ENCODE data around the gene TCFL5. TPM values are rescaled to one million over a fixed set of nuclear protein-coding genes. Genes with fewer than 3 reads are reported as not detected.
"Not testable (repeated sequence)": the region's sequence is repeated elsewhere in the genome, so short reads cannot be mapped to it uniquely, and the experiment has no call there.

The TCFL5 gene
- total and polyA plus RNA-seq, 2 donors, result 10.9 to 13.0 TPM

DNA sequence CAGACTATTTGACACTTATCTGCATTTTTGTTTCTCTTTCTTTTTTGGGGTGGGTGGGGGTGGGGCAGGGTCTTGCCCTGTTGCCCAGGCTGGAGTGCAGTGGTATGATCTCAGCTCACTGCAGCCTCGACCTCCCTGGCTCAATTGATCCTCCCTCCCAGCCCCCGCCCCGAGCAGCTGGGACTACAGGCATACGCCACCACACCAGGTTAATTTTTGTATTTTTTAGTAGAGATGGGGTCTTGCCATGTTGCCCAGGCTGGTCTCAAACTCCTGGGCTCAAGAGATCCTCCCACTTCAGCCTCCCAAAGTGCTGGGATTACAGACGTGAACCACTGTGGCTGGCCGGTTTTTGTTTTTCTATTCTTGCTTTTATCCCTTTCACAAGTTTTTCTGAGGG is 8.3 kb downstream of the TCFL5 start:
- not testable (repeated sequence) for H3K4me3 ChIP-seq (ENCODE audit: low read length in 2 of 2); H3K27ac ChIP-seq (ENCODE audit: low read depth in 1 of 2, low read length in 1 of 2); H3K27me3 ChIP-seq (ENCODE audit: control insufficient read depth in 2 of 2, insufficient read depth in 1 of 2, low read length in 1 of 2); DNase-seq (ENCODE audit: low read depth in 6 of 9, low spot score in 9 of 9); H3K4me1 ChIP-seq (ENCODE audit: control insufficient read depth in 2 of 2, insufficient read depth in 2 of 2, low read length in 2 of 2); H3K9me3 ChIP-seq (ENCODE audit: control insufficient read depth in 2 of 2, insufficient read depth in 1 of 2, low read length in 1 of 2)
- H3K36me3 ChIP-seq (ENCODE audit: control insufficient read depth in 2 of 2, insufficient read depth in 2 of 2, low read length in 1 of 2), result peaks cover 43 to 47% of the 10 kb centered on the region in 2 donors
- 98% methylated on average over 6 of the region's 6 CpGs for WGBS

DNA sequence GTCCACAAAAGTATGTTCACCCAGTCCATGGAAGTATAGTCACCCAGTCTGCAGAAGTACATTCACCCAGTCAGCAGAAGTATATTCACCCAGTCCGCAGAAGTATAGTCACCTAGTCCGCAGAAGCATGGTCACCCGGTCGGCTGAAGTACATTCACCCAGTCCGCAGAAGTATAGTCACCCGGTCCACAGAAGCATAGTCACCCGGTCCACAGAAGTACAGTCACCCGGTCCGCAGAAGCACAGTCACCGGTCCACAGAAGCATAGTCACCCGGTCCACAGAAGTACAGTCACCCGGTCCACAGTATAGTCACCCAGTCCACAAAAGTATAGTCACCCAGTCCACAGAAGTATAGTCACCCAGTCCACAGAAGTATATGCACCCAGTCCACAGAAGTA is 8.8 kb downstream of the TCFL5 start:
- Histone ChIP-seq H3K9me3 (ENCODE audit: control insufficient read depth in 2 of 2, insufficient read depth in 1 of 2, low read length in 1 of 2) (no peaks in the 10 kb centered on the region), H3K4me3 (ENCODE audit: low read length in 2 of 2) (no peak overlapping the region), H3K27me3 (ENCODE audit: control insufficient read depth in 2 of 2, insufficient read depth in 1 of 2, low read length in 1 of 2) (no peaks in the 10 kb centered on the region), H3K27ac (ENCODE audit: low read depth in 1 of 2, low read length in 1 of 2) (no peak overlapping the region), H3K4me1 (ENCODE audit: control insufficient read depth in 2 of 2, insufficient read depth in 2 of 2, low read length in 2 of 2) (no peaks in the 10 kb centered on the region), H3K36me3 (ENCODE audit: control insufficient read depth in 2 of 2, insufficient read depth in 2 of 2, low read length in 1 of 2) (peaks cover 39 to 51% of the 10 kb centered on the region in 2 donors)
- DNase-seq (ENCODE audit: low read depth in 6 of 9, low spot score in 9 of 9), result no peak
- 96% methylated on average over 12 of the region's 12 CpGs for WGBS

DNA sequence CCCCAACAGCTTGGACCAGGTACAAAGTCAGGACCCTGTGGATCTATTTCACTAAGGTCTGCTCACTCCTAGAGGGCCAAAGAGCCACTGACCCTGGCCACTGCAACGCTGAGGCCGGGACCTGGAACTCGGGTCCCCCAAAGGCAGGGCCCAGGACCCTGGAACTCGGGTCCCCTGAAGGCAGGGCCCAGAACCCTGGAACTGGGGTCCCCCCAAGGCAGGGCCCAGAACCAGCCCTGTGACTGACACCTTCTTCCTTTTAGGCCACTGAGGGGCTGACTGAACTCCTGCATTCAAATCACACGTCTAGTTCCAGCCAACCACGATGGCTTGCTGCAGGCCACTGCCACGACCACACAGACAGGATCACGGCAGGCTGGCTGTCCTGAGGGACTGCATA is 9.4 kb downstream of the TCFL5 start:
- Histone ChIP-seq H3K4me3 (ENCODE audit: low read length in 2 of 2) (no peak overlapping the region), H3K36me3 (ENCODE audit: control insufficient read depth in 2 of 2, insufficient read depth in 2 of 2, low read length in 1 of 2) (peaks cover 36 to 46% of the 10 kb centered on the region in 2 donors)
- WGBS, result 97% methylated on average over 8 of the region's 8 CpGs

DNA sequence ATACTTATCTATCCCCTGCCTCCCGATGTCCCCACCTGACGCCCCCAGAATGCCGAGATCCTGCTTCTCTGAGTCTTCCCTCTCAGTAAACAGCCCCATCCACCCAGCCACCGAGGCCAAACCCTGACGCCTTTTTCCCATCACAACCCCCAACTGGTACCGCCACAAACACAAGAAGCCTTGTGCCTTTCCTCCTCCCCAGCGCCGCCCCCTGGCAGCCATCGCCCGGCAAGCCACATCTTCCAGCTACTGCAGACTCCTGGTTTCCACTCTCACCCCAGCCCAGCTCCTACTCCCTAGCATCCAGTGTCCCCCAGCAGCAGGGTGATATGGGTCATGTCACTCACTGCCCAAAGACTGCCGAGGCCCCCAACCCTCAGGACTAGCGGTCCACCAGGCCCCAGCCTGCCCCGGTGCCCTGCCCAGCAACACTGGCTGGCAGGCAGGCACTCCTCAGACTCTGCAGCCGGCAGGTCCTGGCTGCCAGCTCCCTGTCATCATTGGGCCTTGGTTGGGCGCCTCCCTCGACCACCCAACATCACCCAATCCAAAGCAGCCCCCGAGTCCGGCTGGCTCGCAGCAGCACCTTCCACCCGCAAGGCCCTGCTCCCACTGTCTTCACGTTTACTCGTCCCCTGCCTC is 11.2 kb downstream of the TCFL5 start:
- Histone ChIP-seq H3K36me3 (ENCODE audit: control insufficient read depth in 2 of 2, insufficient read depth in 2 of 2, low read length in 1 of 2) (peaks cover 40 to 50% of the 10 kb centered on the region in 2 donors), H3K27ac (ENCODE audit: low read depth in 1 of 2, low read length in 1 of 2) (no peak overlapping the region), H3K4me1 (ENCODE audit: control insufficient read depth in 2 of 2, insufficient read depth in 2 of 2, low read length in 2 of 2) (no peaks in the 10 kb centered on the region), H3K9me3 (ENCODE audit: control insufficient read depth in 2 of 2, insufficient read depth in 1 of 2, low read length in 1 of 2) (no peaks in the 10 kb centered on the region), H3K27me3 (ENCODE audit: control insufficient read depth in 2 of 2, insufficient read depth in 1 of 2, low read length in 1 of 2) (no peaks in the 10 kb centered on the region), H3K4me3 (ENCODE audit: low read length in 2 of 2) (no peak overlapping the region)
- no peak for DNase-seq (ENCODE audit: low read depth in 6 of 9, low spot score in 9 of 9)
- WGBS, result 98% methylated on average over 22 of the region's 22 CpGs

More for the DNA sequence above, 9.4 kb downstream of the TCFL5 start:
- Histone ChIP-seq H3K27me3 (ENCODE audit: control insufficient read depth in 2 of 2, insufficient read depth in 1 of 2, low read length in 1 of 2) (no peaks in the 10 kb centered on the region), H3K27ac (ENCODE audit: low read depth in 1 of 2, low read length in 1 of 2) (no peak overlapping the region), H3K9me3 (ENCODE audit: control insufficient read depth in 2 of 2, insufficient read depth in 1 of 2, low read length in 1 of 2) (no peaks in the 10 kb centered on the region), H3K4me1 (ENCODE audit: control insufficient read depth in 2 of 2, insufficient read depth in 2 of 2, low read length in 2 of 2) (no peaks in the 10 kb centered on the region)
- no peak for DNase-seq (ENCODE audit: low read depth in 6 of 9, low spot score in 9 of 9)

DNA sequence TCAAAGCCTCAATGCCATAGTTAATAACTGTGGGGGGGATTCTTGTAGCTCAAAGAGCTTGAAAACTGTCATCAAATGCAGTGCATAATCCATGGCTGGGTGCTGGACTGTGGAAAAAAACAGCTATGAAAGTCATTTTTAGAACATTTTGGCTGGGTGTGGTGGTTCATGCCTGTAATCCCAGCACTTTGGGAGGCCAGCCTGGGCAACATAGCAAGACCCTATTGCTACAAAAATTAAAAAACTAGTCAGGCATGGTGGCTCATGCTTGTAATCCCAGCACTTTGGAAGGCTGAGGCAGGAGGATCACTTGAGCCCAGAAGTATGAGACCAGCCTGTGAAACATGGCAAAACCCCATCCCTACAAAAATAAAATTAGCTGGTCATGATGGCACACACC is 12.2 kb downstream of the TCFL5 start:
- H3K4me3 ChIP-seq (ENCODE audit: low read length in 2 of 2), result no peak overlapping the region
- no peaks in the 10 kb centered on the region for H3K27me3 ChIP-seq (ENCODE audit: control insufficient read depth in 2 of 2, insufficient read depth in 1 of 2, low read length in 1 of 2)
- no peak overlapping the region for H3K27ac ChIP-seq (ENCODE audit: low read depth in 1 of 2, low read length in 1 of 2)
- no peaks in the 10 kb centered on the region for H3K4me1 ChIP-seq (ENCODE audit: control insufficient read depth in 2 of 2, insufficient read depth in 2 of 2, low read length in 2 of 2)
- H3K36me3 ChIP-seq (ENCODE audit: control insufficient read depth in 2 of 2, insufficient read depth in 2 of 2, low read length in 1 of 2), result peaks cover 44 to 46% of the 10 kb centered on the region in 2 donors
- H3K9me3 ChIP-seq (ENCODE audit: control insufficient read depth in 2 of 2, insufficient read depth in 1 of 2, low read length in 1 of 2), result no peaks in the 10 kb centered on the region
- DNase-seq (ENCODE audit: low read depth in 6 of 9, low spot score in 9 of 9), result no peak

DNA sequence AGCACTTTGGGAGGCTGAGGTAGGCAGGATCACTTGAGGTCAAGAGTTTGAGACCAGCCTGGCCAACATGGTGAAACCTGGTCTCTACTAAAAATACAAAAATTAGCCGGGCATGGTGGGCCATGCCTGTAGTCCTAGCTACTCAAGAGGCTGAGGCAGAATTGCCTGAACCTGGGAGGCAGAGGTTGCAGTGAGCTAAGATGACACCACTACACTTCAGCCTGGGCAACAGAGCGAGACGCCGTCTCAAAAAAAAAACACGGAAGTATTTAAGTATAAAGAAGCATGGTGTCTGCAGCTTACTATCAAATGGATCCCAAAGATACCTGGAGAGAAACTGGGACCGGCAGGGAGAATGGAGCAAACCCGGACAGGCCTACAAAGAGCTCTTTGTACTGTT is 12.7 kb downstream of the TCFL5 start:
- H3K36me3 ChIP-seq (ENCODE audit: control insufficient read depth in 2 of 2, insufficient read depth in 2 of 2, low read length in 1 of 2), result peaks cover 39 to 43% of the 10 kb centered on the region in 2 donors
- WGBS, result 98% methylated on average over 7 of the region's 7 CpGs
- not testable (repeated sequence) for H3K4me3 ChIP-seq (ENCODE audit: low read length in 2 of 2); H3K27ac ChIP-seq (ENCODE audit: low read depth in 1 of 2, low read length in 1 of 2); H3K27me3 ChIP-seq (ENCODE audit: control insufficient read depth in 2 of 2, insufficient read depth in 1 of 2, low read length in 1 of 2); H3K9me3 ChIP-seq (ENCODE audit: control insufficient read depth in 2 of 2, insufficient read depth in 1 of 2, low read length in 1 of 2); DNase-seq (ENCODE audit: low read depth in 6 of 9, low spot score in 9 of 9); H3K4me1 ChIP-seq (ENCODE audit: control insufficient read depth in 2 of 2, insufficient read depth in 2 of 2, low read length in 2 of 2)

DNA sequence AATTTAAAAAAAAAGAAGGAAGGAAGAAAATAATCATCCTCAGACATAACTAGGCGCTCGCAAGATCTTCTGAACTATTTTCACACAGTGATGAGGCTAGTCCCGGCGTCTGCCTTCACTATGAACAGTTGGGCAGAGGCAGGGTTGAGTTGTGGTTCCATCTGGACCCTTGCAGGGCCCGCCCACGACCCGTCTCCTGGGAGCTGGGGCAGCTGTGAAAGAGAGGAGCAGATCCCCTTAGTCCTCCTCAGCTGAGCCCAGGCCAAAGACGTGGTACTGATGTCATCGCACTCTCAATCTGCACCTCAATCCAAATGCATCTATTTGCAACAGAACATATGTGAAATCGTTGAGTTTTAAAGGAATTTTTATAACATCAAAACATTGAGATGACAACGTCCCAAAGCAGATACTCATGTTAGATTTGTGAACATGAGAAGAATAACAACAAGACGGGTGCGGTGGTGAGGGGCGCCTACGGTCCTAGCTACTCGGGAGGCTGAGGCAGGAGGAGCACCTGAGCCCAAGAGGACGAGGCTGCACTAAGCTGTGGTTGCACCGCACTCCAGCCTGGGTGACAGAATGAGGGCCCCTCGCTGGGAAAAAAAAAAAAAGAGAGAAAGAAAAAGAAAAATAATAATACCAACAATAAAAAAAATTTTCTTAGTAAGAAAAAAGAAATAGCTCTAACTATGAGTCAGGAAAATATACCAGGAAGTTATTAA is 15.3 kb downstream of the TCFL5 start:
- H3K27me3 ChIP-seq (ENCODE audit: control insufficient read depth in 2 of 2, insufficient read depth in 1 of 2, low read length in 1 of 2), result no peaks in the 10 kb centered on the region
- H3K4me3 ChIP-seq (ENCODE audit: low read length in 2 of 2), result no peak overlapping the region
- no peak overlapping the region for H3K27ac ChIP-seq (ENCODE audit: low read depth in 1 of 2, low read length in 1 of 2)
- 95% methylated on average over 19 of the region's 19 CpGs for WGBS
- DNase-seq (ENCODE audit: low read depth in 6 of 9, low spot score in 9 of 9), result no peak
- peaks cover 21 to 26% of the 10 kb centered on the region in 2 donors for H3K36me3 ChIP-seq (ENCODE audit: control insufficient read depth in 2 of 2, insufficient read depth in 2 of 2, low read length in 1 of 2)
- H3K4me1 ChIP-seq (ENCODE audit: control insufficient read depth in 2 of 2, insufficient read depth in 2 of 2, low read length in 2 of 2), result no peaks in the 10 kb centered on the region
- no peaks in the 10 kb centered on the region for H3K9me3 ChIP-seq (ENCODE audit: control insufficient read depth in 2 of 2, insufficient read depth in 1 of 2, low read length in 1 of 2)

DNA sequence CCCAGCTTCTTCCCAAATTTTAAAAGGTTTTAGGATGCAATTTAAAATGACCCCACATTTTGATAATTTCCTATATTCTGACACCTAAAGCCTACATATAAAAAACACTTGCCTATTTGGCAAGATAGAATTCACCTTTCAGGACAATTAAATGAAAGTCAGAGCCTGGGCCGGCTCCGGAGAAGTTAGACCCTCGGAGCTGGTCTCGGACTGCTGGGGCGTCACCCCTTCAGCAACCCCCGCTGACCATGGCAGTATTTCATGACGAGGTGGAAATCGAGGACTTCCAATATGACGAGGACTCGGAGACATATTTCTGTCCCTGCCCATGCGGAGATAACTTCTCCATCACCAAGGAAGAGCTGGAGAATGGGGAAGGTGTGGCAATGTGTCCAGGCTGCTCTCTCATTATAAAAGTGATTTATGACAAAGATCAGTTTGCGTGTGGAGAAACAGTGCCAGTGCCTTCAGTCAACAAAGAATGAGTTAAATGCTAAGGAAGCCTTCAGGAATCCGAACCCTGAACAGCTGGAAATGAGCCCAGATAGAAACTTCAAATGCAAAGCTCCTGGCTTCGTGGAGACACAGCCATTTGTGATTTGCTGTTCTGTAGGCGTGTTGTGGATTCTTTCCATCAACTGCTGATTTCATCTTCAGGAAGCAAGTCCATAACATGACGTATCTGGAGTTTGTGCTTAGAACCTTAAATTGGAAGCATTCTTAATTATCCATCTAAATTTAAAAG is 16.0 kb downstream of the TCFL5 start:
- no peak for DNase-seq (ENCODE audit: low read depth in 6 of 9, low spot score in 9 of 9)
- over 99% methylated on average over 16 of the region's 16 CpGs for WGBS
- Histone ChIP-seq H3K27ac (ENCODE audit: low read depth in 1 of 2, low read length in 1 of 2) (no peak overlapping the region), H3K36me3 (ENCODE audit: control insufficient read depth in 2 of 2, insufficient read depth in 2 of 2, low read length in 1 of 2) (peaks cover 17 to 29% of the 10 kb centered on the region in 2 donors), H3K9me3 (ENCODE audit: control insufficient read depth in 2 of 2, insufficient read depth in 1 of 2, low read length in 1 of 2) (no peaks in the 10 kb centered on the region), H3K4me3 (ENCODE audit: low read length in 2 of 2) (no peak overlapping the region), H3K4me1 (ENCODE audit: control insufficient read depth in 2 of 2, insufficient read depth in 2 of 2, low read length in 2 of 2) (no peaks in the 10 kb centered on the region), H3K27me3 (ENCODE audit: control insufficient read depth in 2 of 2, insufficient read depth in 1 of 2, low read length in 1 of 2) (no peaks in the 10 kb centered on the region)

DNA sequence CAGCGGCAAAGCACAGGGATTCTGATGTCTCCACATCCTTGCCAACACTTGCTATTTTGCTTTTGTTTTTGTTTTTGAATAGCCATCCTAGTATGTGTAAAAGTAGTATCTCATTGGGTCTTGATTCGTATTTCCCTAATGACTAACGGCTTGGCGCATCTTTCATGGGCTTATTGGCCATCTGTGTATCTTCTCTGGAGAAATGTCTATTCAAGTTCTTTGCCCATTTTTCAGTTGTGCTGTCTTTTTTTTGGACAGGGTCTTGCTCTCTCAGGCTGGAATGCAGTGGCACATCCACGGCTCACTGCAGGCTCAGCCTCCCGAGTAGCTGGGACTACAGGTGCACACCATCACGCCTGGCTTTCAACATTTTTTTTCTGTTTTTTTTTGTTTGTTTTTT is 17.4 kb downstream of the TCFL5 start:
- H3K4me3 ChIP-seq (ENCODE audit: low read length in 2 of 2), result no peak overlapping the region
- no peaks in the 10 kb centered on the region for H3K27me3 ChIP-seq (ENCODE audit: control insufficient read depth in 2 of 2, insufficient read depth in 1 of 2, low read length in 1 of 2)
- DNase-seq (ENCODE audit: low read depth in 6 of 9, low spot score in 9 of 9), result no peak
- 97% methylated on average over 7 of the region's 7 CpGs for WGBS
- no peaks in the 10 kb centered on the region for H3K9me3 ChIP-seq (ENCODE audit: control insufficient read depth in 2 of 2, insufficient read depth in 1 of 2, low read length in 1 of 2)
- H3K27ac ChIP-seq (ENCODE audit: low read depth in 1 of 2, low read length in 1 of 2), result no peak overlapping the region
- H3K4me1 ChIP-seq (ENCODE audit: control insufficient read depth in 2 of 2, insufficient read depth in 2 of 2, low read length in 2 of 2), result no peaks in the 10 kb centered on the region
- peaks cover 15 to 25% of the 10 kb centered on the region in 2 donors for H3K36me3 ChIP-seq (ENCODE audit: control insufficient read depth in 2 of 2, insufficient read depth in 2 of 2, low read length in 1 of 2)

All from thymus (tissue), 11 donors.